GM23248 (cell line): Measurements from ENCODE around the gene ST3GAL5.

Experiments used
- EZH2 ChIP-seq: fragments of 200-600 bp; sonication (generic); IDR thresholded peaks from 2 replicates; pipeline ENCODE4 v1.6.1; 2018; ENCODE audit warnings: antibody characterized with exemption, mild to moderate bottlenecking; ENCODE audit not compliant: insufficient read depth, poor library complexity, severe bottlenecking
- EZH2phosphoT487 ChIP-seq: fragments of 200-600 bp; sonication (generic); IDR thresholded peaks from 2 replicates; pipeline ENCODE4 v1.6.1; 2018; ENCODE audit warnings: antibody characterized with exemption, moderate library complexity, mild to moderate bottlenecking, low read depth; ENCODE audit not compliant: insufficient read depth

- TF ChIP-seq EZH2 (no peak), EZH2phosphoT487 (no peak)
These were observed 84.9 kb downstream of the ST3GAL5 start for GRCh38 chr2:85803704-85804425.
